Subcutaneous preadipocyte (primary cell): ENCODE measurements around the gene DAND5. TPM values are rescaled to one million over a fixed set of nuclear protein-coding genes. Genes with fewer than 3 reads are reported as not detected.

Experiments
- small RNA-seq: library from RNA; depleted of rRNA; stranded (forward); fragments of <200 nt; gene quantifications from one replicate; pipeline ENCODE3, GENCODE V24; 2012
- total RNA-seq: library from RNA; depleted of rRNA; stranded (reverse); fragments of >200 nt; gene quantifications from 2 replicates; pipeline ENCODE4 v1.2.3, GENCODE V29; 2012

DAND5 gene, protein sequence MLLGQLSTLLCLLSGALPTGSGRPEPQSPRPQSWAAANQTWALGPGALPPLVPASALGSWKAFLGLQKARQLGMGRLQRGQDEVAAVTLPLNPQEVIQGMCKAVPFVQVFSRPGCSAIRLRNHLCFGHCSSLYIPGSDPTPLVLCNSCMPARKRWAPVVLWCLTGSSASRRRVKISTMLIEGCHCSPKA
- not detected in 2 replicates for total RNA-seq

DNA sequence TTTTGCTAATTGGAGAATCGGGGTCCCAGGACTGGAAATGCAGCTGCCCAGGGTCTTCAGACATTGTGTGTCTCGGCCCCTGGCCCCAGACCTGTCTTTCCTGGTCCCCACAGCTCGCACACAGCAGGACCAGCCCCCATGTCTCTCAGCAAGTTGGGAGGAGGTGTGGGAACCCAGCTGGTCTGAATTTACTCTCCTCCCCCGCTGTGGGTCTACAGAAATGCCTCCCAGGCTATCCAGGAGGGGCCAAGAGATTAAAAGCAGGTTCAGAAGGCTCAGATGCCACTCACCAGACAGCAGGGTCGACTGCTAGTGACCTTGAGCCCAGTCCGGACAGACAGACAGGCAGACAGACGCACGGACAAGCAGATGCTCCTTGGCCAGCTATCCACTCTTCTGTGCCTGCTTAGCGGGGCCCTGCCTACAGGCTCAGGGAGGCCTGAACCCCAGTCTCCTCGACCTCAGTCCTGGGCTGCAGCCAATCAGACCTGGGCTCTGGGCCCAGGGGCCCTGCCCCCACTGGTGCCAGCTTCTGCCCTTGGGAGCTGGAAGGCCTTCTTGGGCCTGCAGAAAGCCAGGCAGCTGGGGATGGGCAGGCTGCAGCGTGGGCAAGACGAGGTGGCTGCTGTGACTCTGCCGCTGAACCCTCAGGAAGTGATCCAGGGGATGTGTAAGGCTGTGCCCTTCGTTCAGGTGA, at the start of gene DAND5:
Gene DAND5 (plus strand): TSS at position 285 of the 697 bp plus-strand sequence. CDS start 85 bp downstream, at position 370.

GRCh38 chr19:12933287-12934072, 35.9 kb upstream of the DAND5 start, which contains the start of gene FARSA:
Gene FARSA, minus strand, starts transcription at chr19:12933711. Its CDS starts 15 bp downstream, at chr19:12933696.

DNA sequence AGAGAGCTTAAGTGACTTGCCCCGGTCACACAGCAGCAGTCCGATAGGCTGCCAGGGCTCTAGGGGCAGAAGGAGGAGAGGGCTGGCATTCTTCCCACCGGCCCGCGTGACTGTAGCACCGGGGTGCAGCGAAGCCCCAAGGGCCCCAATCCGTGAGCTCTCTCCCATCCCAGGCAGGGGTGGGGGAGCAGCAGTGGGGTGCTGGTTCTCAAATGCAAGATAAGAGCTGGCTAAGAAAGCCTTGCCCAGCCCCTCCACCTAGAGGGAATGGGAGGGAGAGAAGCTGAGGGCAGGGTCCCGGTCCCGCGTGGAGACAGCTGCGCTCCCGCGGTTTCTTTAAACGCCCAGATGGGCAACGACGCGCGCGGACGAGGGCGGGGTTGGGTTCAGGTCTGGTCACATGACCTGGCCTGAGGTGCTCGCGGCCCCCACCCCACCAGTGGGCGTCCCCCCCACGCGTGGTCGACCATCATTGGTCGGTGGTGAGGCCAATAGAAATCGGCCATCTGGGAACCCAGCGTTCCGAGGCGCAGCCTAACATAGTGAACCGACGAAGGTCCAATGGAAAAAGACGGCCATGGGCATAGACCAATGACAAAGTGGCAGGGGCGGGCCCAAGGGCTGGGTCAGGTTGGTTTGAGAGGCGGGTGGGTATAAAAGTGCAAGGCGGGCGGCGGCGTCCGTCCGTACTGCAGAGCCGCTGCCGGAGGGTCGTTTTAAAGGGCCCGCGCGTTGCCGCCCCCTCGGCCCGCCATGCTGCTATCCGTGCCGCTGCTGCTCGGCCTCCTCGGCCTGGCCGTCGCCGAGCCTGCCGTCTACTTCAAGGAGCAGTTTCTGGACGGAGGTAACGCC, 31.2 kb upstream of the DAND5 start, which contains the start of gene CALR:
Gene CALR (plus strand): TSS at position 683 of the 852 bp plus-strand sequence. CDS start 71 bp downstream, at position 754.

GRCh38 chr19:12945479-12946091, 23.8 kb upstream of the DAND5 start, which contains the start of gene RAD23A:
Gene RAD23A, plus strand, starts transcription at chr19:12945862. Its CDS starts 87 bp downstream, at chr19:12945949.

GRCh38 chr19:12956446-12957388, 12.7 kb upstream of the DAND5 start, which contains the start of gene GADD45GIP1:
Gene GADD45GIP1, minus strand, starts transcription at chr19:12957223. Its CDS starts 11 bp downstream, at chr19:12957212.

GRCh38 chr19:12994701-12995595, 25.6 kb downstream of the DAND5 start, which contains the start of gene NFIX:
Gene NFIX, plus strand, starts transcription at chr19:12995475. Its CDS starts 363 bp downstream, at chr19:12995838.

Small RNA genes lying within 50 kb of the gene (small RNA-seq; reads per million reads assigned to genes)
- gene MIR5695 (0.25 reads per million), gene MIR6515 (0.38 reads per million, percentile 18 among the genes with 10 or more reads in this experiment)

Other genes starting within 250 kb of the DAND5 start
- gene TNPO2, start 245.6 kb upstream of the DAND5 start, total RNA-seq, result 43.0 and 54.0 TPM in 2 replicates
- 131 and 163 TPM in 2 replicates for gene TRIR, start 234.9 kb upstream of the DAND5 start, total RNA-seq
- 92.7 and 97.0 TPM in 2 replicates for gene GET3, start 232.1 kb upstream of the DAND5 start, total RNA-seq
- not detected in 2 replicates for gene BEST2, start 217.8 kb upstream of the DAND5 start, total RNA-seq
- gene HOOK2, start 194.0 kb upstream of the DAND5 start, total RNA-seq, result 6.8 and 7.7 TPM in 2 replicates
- 53.4 and 101 TPM in 2 replicates for gene JUNB, start 178.1 kb upstream of the DAND5 start, total RNA-seq
- 91.5 and 105 TPM in 2 replicates for gene PRDX2, start 167.8 kb upstream of the DAND5 start, total RNA-seq
- gene THSD8, start 167.5 kb upstream of the DAND5 start, total RNA-seq, result not detected in 2 replicates
- 33.6 and 41.9 TPM in 2 replicates for gene RNASEH2A, start 163.0 kb upstream of the DAND5 start, total RNA-seq
- not detected in 2 replicates for gene RTBDN, start 135.0 kb upstream of the DAND5 start, total RNA-seq
- gene MAST1, start 131.1 kb upstream of the DAND5 start, total RNA-seq, result 0.20 TPM in 1 of 2 replicates, not detected in the other
- 13.5 and 14.0 TPM in 2 replicates for gene DNASE2, start 88.1 kb upstream of the DAND5 start, total RNA-seq
- 0.37 TPM in 1 of 2 replicates, not detected in the other for gene KLF1, start 82.4 kb upstream of the DAND5 start, total RNA-seq
- gene GCDH, start 78.4 kb upstream of the DAND5 start, total RNA-seq, result 28.7 and 37.8 TPM in 2 replicates
- 0.20 and 0.73 TPM in 2 replicates for gene SYCE2, start 50.3 kb upstream of the DAND5 start, total RNA-seq
- 73.5 and 89.5 TPM in 2 replicates for gene FARSA, start 35.9 kb upstream of the DAND5 start, total RNA-seq
- 1,887 and 1,968 TPM in 2 replicates for gene CALR, start 31.0 kb upstream of the DAND5 start, total RNA-seq
- gene RAD23A, start 23.7 kb upstream of the DAND5 start, total RNA-seq, result 121 and 125 TPM in 2 replicates
- 20.5 and 21.7 TPM in 2 replicates for gene GADD45GIP1, start 12.4 kb upstream of the DAND5 start, total RNA-seq
- 66.5 and 73.9 TPM in 2 replicates for gene NFIX, start 25.9 kb downstream of the DAND5 start, total RNA-seq
- gene LYL1, start 133.3 kb downstream of the DAND5 start, total RNA-seq, result 0.73 and 0.98 TPM in 2 replicates
- gene TRMT1, start 147.2 kb downstream of the DAND5 start, total RNA-seq, result 35.3 and 39.9 TPM in 2 replicates
- 78.6 and 111 TPM in 2 replicates for gene NACC1, start 148.7 kb downstream of the DAND5 start, total RNA-seq
- gene STX10, start 180.8 kb downstream of the DAND5 start, total RNA-seq, result 62.4 and 84.5 TPM in 2 replicates
- 12.5 and 24.0 TPM in 2 replicates for gene IER2, start 180.8 kb downstream of the DAND5 start, total RNA-seq